HepG2 (cell line): ENCODE measurements around the gene UBQLN1. TPM values are rescaled to one million over a fixed set of nuclear protein-coding genes. Genes with fewer than 3 reads are reported as not detected.

Source experiments
- HBP1 ChIP-seq: IDR thresholded peaks from 2 replicates; pipeline ENCODE4 v1.6.1; 2016; ENCODE audit warnings: low read depth, control low read depth
- HCFC1 ChIP-seq: fragments of 150-350 bp; IDR thresholded peaks from 2 replicates; pipeline ENCODE4 v1.6.1; 2014; ENCODE audit warnings: low read depth, low read length
- NFIC ChIP-seq: IDR thresholded peaks from 2 replicates; pipeline ENCODE4 v1.6.1; 2012; ENCODE audit warnings: mild to moderate bottlenecking, low read length, inconsistent platforms
- NFKBIZ ChIP-seq: IDR thresholded peaks from 2 replicates; pipeline ENCODE4 v1.6.1; 2018; ENCODE audit warnings: missing genetic modification reagents, missing compliant biosample characterization
- RAD21 ChIP-seq: fragments of 450-650 bp; formaldehyde crosslinking; IDR thresholded peaks from 2 replicates; pipeline ENCODE4 v1.5.0; 2020; ENCODE audit warnings: mild to moderate bottlenecking
- RCOR2 ChIP-seq: IDR thresholded peaks from 2 replicates; pipeline ENCODE4 v1.6.1; 2016; ENCODE audit warnings: missing biosample characterization, missing genetic modification reagents
- TRAFD1 ChIP-seq: sonication (generic); formaldehyde crosslinking; IDR thresholded peaks from 2 replicates; pipeline ENCODE4 v1.5.1; 2020; ENCODE audit warnings: missing genetic modification reagents, mild to moderate bottlenecking, borderline replicate concordance
- USF2 ChIP-seq, 2 experiments: sonication (generic) in 1 of 2; formaldehyde crosslinking in 1 of 2; IDR thresholded peaks; 2 replicates each; pipeline versions ENCODE4 v1.5.1 to v1.6.1; 2011 to 2020; ENCODE audit warnings: borderline replicate concordance in 1 of 2, low read depth in 1 of 2, low read length in 1 of 2, mild to moderate bottlenecking in 1 of 2, missing genetic modification reagents in 1 of 2, moderate library complexity in 1 of 2
- ZFP62 ChIP-seq: sonication (generic); formaldehyde crosslinking; IDR thresholded peaks from 2 replicates; pipeline ENCODE4 v1.4.0; 2020; ENCODE audit warnings: missing genetic modification reagents
- ZNF567 ChIP-seq: sonication (generic); formaldehyde crosslinking; IDR thresholded peaks from 2 replicates; pipeline ENCODE4 v1.8.1; 2023; ENCODE audit warnings: mild to moderate bottlenecking, missing genetic modification reagents, borderline replicate concordance
- ZNF724P ChIP-seq: sonication (generic); formaldehyde crosslinking; IDR thresholded peaks from 2 replicates; pipeline ENCODE4 v1.8.0; 2022; ENCODE audit warnings: missing genetic modification reagents, borderline replicate concordance
- ZNF841 ChIP-seq: sonication (generic); formaldehyde crosslinking; IDR thresholded peaks from 2 replicates; pipeline ENCODE4 v1.8.1; 2023; ENCODE audit warnings: missing genetic modification reagents, borderline replicate concordance
- ZNF891 ChIP-seq: sonication (generic); formaldehyde crosslinking; IDR thresholded peaks from 2 replicates; pipeline ENCODE4 v1.5.0; 2020; ENCODE audit warnings: mild to moderate bottlenecking, missing genetic modification reagents
- ZSCAN21 ChIP-seq: sonication (generic); formaldehyde crosslinking; IDR thresholded peaks from 2 replicates; pipeline ENCODE4 v1.8.0; 2022; ENCODE audit warnings: mild to moderate bottlenecking, missing genetic modification reagents, moderate library complexity, borderline replicate concordance
- polyA plus RNA-seq, 8 experiments: library from polyadenylated mRNA; depleted of rRNA in 3 of 8; stranded (reverse) in 7 of 8; unstranded in 1 of 8; fragments of >200 nt; fragmentation: Illumina TruSeq in 4 of 8; extraction: Trizol in 4 of 8; gene quantifications; 2 replicates each; pipeline versions ENCODE4 v1.2.1 to v1.2.3, GENCODE V29; 2011 to 2016; ENCODE audit warnings: low read depth in 4 of 8, missing spikeins in 1 of 8, mixed read lengths in 1 of 8; ENCODE audit not compliant: insufficient read depth in 1 of 8
- total RNA-seq, 5 experiments: library from RNA; depleted of rRNA; stranded (reverse); fragments of >200 nt; fragmentation: Illumina TruSeq; extraction: Trizol; gene quantifications; 2 replicates each; pipeline ENCODE4 v1.2.3, GENCODE V29; 2016; ENCODE audit warnings: low read depth in 1 of 5
- TF ChIP-seq, protein P1 (sequence below): sonication (generic); formaldehyde crosslinking; IDR thresholded peaks from 2 replicates; pipeline ENCODE4 v1.4.0; 2020; ENCODE audit warnings: missing genetic modification reagents, borderline replicate concordance
- TF ChIP-seq, protein P2 (sequence below): sonication (generic); formaldehyde crosslinking; IDR thresholded peaks from 2 replicates; pipeline ENCODE4 v1.4.0; 2020; ENCODE audit warnings: mild to moderate bottlenecking, low read depth, missing genetic modification reagents

Gene UBQLN1
- total and polyA plus RNA-seq, 2 of the 13 experiments (the other 11 are each of a cell fraction or from before 2014, with no cell fraction given) = 78.1 to 83.8 TPM

- TF ChIP-seq ZNF724P (no peak), HBP1 (CRISPR knock-in tag) (peak; percentile 65), RCOR2 (CRISPR knock-in tag) (no peak), NFKBIZ (CRISPR knock-in tag) (no peak; the same call in 1 of the 2 replicates), NFIC (no peak), ZNF891 (CRISPR knock-in tag) (no peak), TRAFD1 (CRISPR knock-in tag) (no peak), USF2 (IDR thresholded peaks at IDR 0.05; ENCODE audit: low read depth, low read length) (no peak), USF2 (CRISPR knock-in tag; IDR thresholded peaks at IDR 0.05; ENCODE audit: borderline replicate concordance) (peak; percentile 42; the same call in 1 of the 2 replicates), ZNF567 (CRISPR knock-in tag) (peak; percentile 58; the same call in 1 of the 2 replicates), ZNF841 (no peak), HCFC1 (peak; percentile 50), RAD21 (peak; percentile 41; the same call in 1 of the 2 replicates), ZSCAN21 (peak; percentile 20; the same call in 1 of the 2 replicates), ZFP62 (CRISPR knock-in tag) (no peak)
- TF ChIP-seq, protein P1, sequence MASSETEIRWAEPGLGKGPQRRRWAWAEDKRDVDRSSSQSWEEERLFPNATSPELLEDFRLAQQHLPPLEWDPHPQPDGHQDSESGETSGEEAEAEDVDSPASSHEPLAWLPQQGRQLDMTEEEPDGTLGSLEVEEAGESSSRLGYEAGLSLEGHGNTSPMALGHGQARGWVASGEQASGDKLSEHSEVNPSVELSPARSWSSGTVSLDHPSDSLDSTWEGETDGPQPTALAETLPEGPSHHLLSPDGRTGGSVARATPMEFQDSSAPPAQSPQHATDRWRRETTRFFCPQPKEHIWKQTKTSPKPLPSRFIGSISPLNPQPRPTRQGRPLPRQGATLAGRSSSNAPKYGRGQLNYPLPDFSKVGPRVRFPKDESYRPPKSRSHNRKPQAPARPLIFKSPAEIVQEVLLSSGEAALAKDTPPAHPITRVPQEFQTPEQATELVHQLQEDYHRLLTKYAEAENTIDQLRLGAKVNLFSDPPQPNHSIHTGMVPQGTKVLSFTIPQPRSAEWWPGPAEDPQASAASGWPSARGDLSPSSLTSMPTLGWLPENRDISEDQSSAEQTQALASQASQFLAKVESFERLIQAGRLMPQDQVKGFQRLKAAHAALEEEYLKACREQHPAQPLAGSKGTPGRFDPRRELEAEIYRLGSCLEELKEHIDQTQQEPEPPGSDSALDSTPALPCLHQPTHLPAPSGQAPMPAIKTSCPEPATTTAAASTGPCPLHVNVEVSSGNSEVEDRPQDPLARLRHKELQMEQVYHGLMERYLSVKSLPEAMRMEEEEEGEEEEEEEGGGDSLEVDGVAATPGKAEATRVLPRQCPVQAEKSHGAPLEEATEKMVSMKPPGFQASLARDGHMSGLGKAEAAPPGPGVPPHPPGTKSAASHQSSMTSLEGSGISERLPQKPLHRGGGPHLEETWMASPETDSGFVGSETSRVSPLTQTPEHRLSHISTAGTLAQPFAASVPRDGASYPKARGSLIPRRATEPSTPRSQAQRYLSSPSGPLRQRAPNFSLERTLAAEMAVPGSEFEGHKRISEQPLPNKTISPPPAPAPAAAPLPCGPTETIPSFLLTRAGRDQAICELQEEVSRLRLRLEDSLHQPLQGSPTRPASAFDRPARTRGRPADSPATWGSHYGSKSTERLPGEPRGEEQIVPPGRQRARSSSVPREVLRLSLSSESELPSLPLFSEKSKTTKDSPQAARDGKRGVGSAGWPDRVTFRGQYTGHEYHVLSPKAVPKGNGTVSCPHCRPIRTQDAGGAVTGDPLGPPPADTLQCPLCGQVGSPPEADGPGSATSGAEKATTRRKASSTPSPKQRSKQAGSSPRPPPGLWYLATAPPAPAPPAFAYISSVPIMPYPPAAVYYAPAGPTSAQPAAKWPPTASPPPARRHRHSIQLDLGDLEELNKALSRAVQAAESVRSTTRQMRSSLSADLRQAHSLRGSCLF = no peak; the same call in 1 of the 2 replicates
- TF ChIP-seq, protein P2, sequence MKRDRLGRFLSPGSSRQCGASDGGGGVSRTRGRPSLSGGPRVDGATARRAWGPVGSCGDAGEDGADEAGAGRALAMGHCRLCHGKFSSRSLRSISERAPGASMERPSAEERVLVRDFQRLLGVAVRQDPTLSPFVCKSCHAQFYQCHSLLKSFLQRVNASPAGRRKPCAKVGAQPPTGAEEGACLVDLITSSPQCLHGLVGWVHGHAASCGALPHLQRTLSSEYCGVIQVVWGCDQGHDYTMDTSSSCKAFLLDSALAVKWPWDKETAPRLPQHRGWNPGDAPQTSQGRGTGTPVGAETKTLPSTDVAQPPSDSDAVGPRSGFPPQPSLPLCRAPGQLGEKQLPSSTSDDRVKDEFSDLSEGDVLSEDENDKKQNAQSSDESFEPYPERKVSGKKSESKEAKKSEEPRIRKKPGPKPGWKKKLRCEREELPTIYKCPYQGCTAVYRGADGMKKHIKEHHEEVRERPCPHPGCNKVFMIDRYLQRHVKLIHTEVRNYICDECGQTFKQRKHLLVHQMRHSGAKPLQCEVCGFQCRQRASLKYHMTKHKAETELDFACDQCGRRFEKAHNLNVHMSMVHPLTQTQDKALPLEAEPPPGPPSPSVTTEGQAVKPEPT (CRISPR knock-in tag) = peak; percentile 13; the same call in 1 of the 2 replicates
These were observed at the start of gene UBQLN1 (continued) for GRCh38 chr9:83707768-83708514.
